ENCODE data around the gene FAF1.

Gene FAF1

DNA sequence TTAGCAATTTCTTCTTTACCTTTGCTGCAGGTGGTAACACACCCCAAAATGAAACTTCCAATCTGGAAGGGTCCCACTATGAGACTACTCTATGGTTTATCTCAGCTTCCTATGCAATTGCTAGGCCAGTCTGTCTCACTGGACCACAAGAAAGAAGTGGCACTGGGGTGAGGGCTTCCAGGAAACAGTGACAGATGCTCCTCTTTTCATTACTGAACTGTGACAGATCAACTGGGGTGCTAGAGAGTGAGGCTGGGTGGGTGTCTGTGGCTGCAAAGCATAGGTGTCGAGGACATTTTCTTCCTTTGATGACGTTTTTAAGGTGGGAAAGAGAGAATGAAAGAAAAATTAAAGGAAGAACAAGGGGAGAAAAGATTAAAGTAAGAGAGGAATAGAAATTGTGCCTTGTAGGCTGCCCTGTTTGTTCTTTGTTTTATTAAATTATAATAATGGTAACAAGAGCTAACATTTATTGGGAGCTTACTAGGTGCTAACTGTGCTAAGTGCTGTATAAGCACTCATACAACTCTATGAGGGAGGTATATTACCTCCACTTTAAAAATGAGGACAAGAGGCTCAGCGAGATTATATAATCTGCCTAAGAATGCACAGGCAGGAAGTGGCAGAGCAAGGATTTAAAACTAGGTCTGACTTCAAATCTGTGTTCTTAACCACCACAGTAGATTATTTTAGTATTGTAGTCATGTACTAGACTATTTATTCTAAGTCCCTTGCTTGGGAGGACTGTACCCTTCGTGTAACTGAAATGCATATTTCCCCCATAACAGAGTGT is 509.0 kb downstream of the FAF1 start:
- in situ Hi-C loops (cut with MboI; ENCODE audit: low sequenced_read_pairs) = no loop called here

DNA sequence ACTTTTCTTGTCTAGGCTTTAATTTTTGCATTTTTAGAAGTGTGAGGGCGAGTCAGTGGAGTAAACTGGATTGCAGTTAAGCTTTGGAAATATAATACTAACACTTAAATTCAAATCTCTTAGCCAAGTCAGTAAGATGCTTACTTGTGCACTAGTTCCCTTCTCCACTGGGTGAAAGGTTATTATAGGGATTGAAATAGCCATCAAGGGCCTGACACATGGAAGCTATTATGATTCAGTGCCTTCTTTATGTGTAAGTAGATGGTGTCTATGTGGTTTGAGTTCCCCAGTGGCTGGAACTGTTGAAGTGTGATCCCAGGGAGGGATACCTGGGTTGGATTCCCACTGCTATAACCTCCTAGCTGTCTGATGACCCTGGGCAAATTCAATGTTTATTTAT is 512.1 kb downstream of the FAF1 start:
- in situ Hi-C loops (cut with MboI; ENCODE audit: low sequenced_read_pairs) = no loop called here

DNA sequence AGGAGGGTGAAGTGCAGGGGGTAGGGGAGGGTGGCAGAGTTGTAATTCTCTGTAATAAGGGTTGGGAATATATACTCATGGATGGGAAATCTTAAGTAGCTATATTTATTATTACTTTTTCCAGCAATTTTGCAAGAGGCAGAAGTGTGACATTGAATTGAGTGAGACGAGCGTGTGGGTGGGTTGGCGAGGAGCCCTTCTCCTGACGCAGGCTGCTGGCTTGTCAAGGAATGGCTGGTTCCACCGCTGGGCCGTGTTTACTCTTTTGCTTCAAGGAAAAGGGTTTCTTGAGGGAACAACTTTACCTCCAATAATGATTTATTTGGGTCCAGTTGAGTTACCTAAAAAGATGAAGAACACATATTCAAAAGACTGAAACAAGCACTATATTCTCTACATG is 518.9 kb downstream of the FAF1 start:
- in situ Hi-C loops (cut with MboI; ENCODE audit: low sequenced_read_pairs) = no loop called here

DNA sequence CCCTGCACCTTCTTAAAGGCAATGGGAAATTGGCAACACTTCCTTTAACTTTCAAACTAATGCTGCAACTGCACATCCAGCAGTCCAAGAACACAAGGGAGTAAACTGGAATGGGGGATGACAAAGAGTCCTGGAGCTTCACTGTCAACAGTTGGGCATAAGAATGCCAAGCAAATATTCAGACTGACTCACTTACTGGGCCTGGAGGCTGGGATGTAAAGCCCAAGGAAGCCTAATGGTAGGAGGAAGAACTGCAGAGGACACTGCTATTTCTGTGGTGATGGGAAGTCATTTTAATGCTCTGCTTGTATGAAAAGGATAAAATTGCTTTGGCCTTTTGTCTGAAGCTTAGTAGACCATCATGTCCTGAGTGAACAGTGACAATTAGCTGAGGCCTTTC is 521.1 kb downstream of the FAF1 start:
- in situ Hi-C loops (cut with MboI; ENCODE audit: low sequenced_read_pairs) = no loop called here

DNA sequence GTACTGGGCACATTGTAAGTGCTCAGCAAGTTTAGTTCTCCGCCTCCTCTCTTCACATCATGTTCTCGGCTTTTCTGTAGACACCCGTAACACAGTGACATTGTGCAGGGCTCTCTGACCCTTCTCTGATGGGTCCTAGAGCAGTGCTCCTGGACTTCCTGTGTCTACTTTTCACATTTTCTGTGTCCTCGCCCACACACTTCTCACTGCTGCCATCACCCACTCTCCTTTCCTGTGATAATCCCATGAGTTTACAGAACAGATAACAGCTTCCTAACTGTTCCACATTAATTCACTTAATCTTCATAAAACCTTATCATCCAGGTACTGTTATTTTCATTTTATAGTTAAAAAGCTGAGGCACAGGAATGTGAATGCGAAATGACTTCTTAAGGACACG is 523.6 kb downstream of the FAF1 start:
- in situ Hi-C loops (cut with MboI; ENCODE audit: low sequenced_read_pairs) = no loop called here

DNA sequence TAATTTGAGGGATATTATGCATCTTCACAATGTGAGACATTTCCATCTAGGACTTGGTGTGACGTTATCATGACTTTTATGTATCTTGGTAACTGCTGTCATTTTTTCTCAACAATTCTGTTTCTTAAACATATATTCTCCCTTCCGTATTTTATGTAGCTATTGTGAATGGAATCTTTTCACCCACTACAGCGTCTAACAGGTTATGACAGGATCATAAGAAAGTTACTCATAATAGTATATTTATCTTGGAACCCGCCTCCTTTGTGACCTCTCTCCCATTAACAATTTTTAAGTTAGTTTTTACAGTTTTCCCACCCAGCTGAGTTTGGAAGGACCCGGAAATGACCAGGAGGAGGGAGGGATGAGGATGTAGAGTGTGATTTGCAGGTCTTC is 530.1 kb downstream of the FAF1 start:
- in situ Hi-C loops (cut with MboI; ENCODE audit: low sequenced_read_pairs) = no loop called here

DNA sequence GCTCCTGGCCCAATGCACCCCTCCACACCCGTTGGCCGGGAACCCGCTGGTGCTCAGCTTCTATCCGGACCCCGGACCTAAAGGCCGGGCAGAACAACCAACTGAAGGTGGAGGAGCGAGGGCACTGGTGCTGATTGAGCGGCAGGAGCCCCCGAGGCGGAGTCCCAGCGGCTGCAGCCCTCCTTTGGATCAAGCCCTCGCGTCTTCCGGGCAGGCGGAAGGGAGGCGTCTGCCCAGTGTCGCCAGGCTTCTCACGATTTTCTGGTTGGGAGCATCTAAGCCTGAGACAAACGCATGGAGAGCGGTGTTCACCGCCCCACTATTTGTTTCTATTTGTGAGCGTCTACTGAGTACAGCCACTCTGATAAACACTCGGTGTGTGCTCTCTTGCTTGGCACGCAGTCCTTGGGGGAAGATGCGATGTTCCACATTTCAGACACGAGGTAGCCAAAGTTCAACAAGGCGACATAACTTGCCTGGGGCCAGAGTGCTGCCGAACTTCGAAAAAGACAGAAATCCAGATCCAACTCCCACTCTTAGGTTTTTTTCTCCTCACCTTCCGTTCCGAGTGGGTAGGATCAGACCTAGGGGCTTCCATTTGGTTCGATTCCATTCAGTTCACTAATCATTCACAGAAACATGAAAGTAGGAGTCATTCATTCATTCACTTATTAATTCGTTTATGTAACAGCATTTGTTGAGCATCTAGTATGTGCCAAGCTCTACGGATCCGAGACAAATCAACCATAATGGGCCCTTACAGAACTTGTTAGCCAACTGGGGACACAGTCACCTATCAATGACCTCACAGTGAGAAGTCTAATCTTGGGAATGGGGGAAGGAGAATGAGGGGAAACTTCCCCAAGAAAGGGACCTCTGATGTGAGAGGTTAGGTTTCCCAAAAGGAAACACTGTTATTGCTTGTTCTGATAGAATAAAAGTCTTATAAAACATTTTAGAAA is 532.0 kb downstream of the FAF1 start:
- in situ Hi-C loops (cut with MboI; ENCODE audit: low sequenced_read_pairs) = no loop called here

DNA sequence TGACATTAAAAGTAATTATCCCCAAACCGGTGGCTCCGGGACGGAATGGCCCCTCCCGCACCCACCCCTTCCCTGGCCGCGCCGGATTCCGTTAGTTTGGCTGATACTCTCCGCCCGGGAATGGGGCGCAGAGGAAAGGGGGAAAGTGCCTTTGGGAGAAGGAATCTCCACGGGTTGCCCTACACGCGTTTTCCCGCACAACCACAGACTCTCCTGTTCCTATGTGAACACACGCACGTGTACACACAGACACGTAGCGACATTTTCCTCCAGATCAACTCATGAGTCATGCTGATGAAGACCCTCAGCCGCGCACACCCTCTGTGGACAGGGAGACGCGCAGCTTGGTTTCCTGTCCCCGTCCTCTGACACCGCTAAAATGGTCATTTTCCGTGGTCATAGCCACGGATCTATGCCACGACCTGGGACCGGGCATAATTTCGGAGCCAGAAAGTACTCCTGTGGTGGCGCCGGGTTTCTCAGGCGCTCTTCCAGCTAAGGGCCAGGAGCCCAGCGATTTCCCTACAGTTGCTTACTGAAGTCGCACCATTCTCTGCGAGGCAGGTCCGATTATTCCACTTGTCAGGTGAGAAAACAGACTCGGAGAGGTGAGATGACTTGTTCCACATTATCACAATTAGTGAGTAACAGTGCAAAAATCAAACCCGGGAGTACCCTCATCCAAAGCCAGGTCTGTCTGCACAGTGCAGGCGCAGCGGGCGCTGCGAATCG is 532.8 kb downstream of the FAF1 start:
- in situ Hi-C loops (cut with MboI; ENCODE audit: low sequenced_read_pairs) = no loop called here

DNA sequence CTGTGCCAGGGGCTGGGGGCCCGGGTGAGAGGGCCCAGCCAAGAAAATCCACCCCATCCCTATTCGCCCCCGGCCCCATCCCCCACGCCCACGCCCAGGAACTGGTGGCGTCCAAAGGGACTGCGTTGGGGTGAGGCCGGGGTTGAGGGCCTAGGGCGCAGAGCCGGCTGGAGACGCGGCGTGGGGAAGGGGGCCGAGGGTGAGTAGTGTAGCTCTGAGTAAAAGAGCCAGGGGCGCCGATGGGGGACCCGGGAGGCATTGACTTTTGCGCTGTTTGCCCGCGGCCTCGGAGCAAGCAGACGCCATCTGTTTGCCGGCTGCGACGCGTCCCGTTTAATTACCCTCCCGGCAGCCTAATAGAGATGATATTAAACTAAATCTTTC is 533.4 kb downstream of the FAF1 start:
- in situ Hi-C loops (cut with MboI; ENCODE audit: low sequenced_read_pairs) = no loop called here

DNA sequence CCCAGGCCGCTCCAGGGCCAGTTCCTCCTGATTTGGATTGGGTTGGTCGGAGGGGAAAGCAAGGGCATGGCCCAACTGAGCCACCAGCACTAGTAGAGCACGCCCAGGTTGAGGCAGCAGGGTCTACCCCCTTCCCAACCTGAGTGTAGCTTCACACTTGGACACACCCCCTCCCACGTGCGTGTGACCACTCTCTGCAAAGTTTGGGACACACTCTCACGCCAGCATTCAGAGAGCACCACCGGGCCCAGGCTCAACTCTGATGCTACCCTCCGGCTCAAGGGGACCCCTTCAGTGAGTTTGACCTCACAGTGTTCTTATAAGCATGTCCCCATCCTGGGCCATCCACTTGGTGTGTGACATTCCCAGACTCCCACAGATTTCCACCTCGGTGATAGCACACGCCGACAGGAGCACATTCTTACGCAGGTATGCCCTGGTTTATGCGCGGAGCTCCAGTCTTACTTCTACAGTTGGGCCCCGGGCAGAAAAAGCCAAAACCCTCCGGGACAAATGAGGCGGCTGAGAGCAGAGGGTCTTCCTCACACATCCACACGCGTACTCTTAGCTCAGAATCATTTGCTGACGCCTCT is 533.9 kb downstream of the FAF1 start:
- in situ Hi-C loops (cut with MboI; ENCODE audit: low sequenced_read_pairs) = no loop called here

DNA sequence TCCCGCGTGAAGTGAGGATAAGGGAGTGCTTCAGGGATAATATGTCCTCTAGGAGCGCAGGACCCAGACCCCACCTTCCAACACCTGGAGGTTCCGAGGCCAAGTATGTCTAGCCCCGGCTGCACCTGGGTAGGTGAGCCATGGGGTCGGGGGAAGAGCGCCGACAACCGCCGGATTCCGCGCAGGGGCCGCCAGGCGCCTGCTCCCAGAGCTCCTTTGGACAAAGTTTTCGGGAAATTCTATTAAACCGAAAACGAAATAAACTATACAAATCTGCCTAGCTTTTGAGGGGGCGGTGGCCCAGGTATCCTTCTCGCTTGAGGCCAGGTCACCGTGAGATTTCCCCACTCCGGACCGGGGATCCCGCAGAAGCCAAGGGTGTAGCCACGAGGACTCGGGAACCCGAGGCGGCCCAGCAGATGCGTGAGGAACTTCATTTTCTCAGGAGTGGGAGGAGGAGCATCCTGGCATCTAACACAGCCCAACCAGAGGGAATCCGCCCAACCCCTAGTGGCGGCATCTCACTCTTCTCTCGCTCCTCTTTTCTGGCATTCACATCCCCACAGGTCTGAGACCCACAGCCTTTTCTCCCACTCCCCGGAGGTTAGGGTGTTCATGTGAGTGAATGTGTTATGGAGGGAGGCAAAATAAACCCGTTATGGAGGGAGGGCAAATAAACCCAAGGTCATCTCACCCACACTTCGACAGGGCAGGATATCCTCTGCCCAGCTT is 534.5 kb downstream of the FAF1 start:
- in situ Hi-C loops (cut with MboI; ENCODE audit: low sequenced_read_pairs) = no loop called here

DNA sequence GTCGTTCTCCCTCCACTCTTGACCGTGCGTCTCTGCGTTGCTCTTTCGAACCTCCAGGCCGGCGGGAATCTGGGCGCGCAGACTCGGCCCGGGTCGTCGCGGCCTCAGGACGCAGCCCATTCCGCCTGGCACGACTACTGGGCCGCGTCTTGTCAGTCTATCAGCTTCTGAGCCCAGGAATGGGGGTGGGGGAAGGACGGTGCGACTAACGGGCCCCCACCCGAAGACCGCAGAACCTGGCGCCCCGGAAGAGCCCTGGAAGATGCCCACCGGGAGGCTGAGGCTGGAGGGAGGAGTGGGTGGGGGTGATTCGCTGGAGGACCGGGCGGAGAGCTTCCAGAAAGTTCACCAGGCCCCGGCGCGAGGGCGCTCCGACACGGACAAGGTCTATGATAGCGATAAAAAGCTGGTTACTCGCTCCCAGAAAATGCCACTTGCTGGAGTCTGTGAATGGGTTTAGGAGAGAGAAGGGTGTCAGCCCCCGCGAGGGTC is 535.1 kb downstream of the FAF1 start:
- in situ Hi-C loops (cut with MboI; ENCODE audit: low sequenced_read_pairs) = no loop called here

DNA sequence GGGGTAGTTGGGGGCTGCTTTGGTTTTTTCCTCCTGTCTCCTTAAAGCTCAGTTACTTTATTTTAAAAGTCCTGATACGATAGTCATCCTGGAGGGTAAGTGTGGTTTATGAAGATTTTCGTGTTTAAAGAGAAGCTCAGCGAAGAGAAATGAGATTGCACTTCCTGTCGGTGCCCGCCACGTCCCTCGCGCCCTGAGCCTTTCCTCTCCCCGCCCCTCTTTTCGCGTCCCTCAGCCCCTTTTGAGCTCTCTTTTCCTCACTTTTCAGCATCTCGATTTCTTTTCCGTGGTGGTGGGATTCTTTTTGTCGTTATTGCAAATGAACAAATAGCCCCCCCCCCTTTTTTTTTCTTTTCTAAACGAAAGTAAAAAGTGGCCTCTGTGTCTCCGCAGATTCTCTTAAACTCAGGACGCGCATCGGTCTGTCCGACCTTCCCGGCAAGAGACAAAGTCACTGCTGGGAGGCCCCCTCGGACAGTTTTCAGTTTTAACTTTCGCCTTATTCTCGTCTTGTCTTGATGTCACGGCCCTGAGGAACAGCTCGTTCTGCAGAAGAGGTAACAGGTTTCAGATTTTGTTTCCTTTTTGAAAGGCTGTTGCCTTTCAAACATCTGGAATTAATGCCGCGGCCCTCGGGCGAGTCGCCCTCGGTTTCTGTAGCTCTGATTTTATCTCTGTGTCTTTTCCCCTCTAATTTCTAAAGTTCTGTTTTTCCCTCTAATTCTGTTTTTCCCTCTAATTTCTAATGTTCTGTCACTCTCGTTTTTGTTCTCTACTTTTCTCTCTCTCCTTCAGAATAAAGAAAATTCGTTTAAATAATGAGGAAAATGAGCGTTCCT is 535.8 kb downstream of the FAF1 start:
- in situ Hi-C loops (cut with MboI; ENCODE audit: low sequenced_read_pairs) = no loop called here

DNA sequence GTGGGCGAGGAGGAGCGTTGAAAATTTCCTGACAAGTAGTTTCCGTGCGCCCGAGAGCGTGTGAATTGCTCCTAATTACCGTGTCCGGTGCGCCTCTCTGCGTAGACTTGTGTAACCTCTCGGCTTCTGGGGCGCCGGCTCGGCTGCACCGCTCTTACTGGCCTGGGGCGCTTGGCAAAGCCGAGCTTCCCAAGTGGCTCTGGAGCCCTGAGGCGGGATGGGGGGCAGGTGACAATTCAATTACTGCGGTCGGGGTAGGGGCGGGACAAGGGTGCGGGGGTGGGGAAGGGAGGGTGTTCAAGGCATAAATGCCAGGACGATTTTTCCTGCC is 536.4 kb downstream of the FAF1 start:
- in situ Hi-C loops (cut with MboI; ENCODE audit: low sequenced_read_pairs) = no loop called here

DNA sequence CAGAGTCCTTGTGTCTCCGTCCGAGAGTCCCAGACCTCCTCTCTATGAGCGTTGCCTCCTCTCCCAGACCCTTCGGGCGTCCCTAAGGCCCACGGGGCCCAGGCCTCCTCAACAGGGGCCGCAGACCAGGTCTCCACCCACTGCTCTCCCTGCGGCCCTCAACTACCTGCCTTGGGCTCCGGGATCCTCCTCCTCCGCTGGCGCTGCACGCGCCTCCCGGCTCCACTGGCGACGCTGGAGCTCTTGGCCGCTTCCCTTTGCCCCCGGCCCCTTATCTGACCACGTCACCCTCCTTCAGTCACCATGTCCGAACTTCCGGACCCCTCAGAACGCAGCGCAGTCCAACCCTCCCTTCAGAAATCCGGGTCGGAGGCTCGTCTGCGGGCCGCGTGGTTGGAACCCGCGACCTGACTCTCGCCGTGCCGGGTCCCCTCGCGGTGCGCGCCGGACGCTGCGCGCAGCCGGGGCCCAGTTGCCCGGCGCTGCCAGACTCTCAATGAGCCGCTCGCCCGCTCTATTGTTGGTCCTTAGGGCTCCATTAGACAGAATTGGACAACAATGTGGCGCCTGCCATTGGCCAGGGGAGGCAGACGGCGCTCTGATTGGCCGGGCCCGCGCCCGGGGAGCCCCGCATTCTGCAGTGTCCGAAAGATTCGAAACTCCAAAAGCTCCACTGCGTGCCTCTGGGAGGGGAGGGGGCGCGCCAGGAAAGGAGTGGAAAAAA is 537.0 kb downstream of the FAF1 start, which contains the start of gene DMRTA2:
TSS of gene DMRTA2 (minus strand) at position 498 of the 724 bp plus-strand sequence. CDS start 1,907 bp downstream, outside the sequence.
- in situ Hi-C loops (cut with MboI; ENCODE audit: low sequenced_read_pairs) = no loop called here

DNA sequence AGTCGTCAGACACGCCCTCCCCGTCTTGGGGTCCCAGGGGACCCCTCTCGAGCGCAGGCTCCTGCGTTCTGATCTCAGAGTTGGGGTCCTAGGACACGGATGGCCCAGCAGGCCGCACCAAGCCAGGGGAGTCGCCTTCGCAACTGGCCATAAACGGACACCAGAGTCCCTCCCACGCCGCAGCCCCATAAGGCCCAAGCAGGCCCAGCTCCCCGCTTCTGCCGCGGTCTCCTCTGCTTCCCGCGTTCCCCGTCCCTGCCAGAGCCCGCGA is 537.5 kb downstream of the FAF1 start:
- in situ Hi-C loops (cut with MboI; ENCODE audit: low sequenced_read_pairs) = no loop called here

DNA sequence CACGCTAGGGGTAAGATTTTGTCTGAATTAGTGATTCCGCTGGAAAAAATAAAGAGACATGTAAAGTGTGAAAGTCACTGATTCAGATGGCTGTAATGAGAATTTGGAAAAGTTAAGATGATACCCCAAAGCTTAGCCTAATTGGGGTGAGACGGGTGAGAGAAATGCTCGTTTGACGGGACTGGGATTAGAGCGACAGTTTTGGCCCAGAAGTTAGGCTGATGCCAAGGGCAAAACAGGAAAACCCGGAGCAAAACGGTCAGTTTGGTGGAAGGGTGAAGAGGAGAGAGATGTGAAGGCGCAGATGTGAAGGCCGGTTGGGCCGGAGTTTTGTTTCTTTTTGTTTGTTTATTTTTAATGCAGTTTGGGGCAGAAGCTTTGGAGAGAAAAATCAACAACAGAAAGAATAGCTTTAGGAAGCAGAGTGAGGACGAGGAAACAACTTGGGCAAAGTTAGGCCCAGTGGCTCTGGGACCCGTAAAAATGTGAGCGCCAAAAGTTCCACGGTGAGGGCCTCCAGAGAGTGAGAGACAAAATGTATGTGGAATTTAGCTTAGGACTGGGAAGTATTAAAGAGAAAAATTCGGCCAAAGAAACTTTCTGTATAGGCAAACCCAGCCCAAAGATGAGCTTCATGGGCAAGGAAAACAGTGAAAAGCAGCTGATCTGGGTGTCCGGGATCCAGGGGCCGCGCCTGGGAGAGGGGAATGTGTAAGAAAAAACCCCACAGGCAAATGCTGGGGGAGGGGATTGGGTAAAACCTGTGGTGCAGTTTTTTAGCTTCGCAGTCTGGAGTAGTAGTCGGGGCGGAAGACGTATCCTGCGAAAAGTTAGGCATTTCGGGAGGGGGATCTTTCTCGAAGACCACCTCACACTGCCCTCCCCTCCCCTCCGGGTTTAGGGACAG is 538.0 kb downstream of the FAF1 start:
- in situ Hi-C loops (cut with MboI; ENCODE audit: low sequenced_read_pairs) = no loop called here

DNA sequence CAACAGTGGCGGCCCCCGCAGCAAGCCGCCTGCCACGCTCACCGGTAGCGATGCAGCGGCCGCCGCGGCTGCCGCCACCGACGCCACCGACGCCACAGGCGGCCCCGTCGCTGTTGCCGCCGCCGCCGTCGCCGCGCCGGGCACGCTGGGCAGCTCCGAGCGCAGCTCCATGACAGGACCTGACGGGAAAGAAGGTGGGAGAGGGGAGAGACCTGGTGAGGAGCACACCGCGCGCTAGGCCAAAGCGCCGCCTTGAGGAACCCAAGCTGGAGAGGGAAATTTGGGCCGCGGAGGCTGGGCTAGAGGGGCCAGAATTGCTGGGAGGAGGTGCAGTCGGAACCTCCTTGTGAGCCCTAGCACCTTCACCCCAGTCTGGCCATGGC is 538.7 kb downstream of the FAF1 start:
- in situ Hi-C loops (cut with MboI; ENCODE audit: low sequenced_read_pairs) = no loop called here

Data from hTERT RPE-1 (cell line).